ENCODE results near the gene GMEB1.
"Not testable (repeated sequence)": the region's sequence is repeated elsewhere in the genome, so short reads cannot be mapped to it uniquely, and the experiment has no call there.

GMEB1 gene

DNA sequence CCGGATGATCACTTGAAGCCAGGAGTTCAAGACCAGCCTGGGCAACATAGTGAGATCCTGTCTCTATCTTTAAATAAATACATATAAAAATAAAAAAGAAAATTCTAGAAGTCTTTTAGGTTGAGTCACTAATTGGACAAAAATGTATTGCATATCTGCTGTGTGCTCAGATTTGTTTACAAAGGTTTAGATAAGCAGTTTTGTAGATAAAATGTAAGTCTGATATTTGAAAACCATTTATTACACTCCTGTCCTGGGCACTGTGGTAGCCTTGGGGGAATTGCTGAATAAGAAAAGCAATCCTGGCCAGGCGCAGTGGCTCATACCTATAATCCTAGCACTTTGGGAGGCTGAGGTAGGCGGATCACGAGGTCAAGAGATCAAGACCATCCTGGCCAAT, 11.6 kb downstream of the GMEB1 start:
- H3K4me1 ChIP-seq (ENCODE audit: insufficient read depth, low read length) = peaks cover 3% of the 10 kb centered on the region; the same call in 1 of the 2 replicates
- H3K9me3 ChIP-seq (ENCODE audit: insufficient read depth, low read depth, low read length) = no peaks in the 10 kb centered on the region
- no peak overlapping the region for H3K4me3 ChIP-seq (ENCODE audit: low read length)
- H3K27me3 ChIP-seq (ENCODE audit: insufficient read depth, low read length) = no peaks in the 10 kb centered on the region
- H3K27ac ChIP-seq (ENCODE audit: low read length) = no peak overlapping the region
- H3K9ac ChIP-seq (ENCODE audit: low read depth, low read length) = no peak overlapping the region
- H3K36me3 ChIP-seq (ENCODE audit: insufficient read depth, low read depth, low read length) = peaks cover 30% of the 10 kb centered on the region

DNA sequence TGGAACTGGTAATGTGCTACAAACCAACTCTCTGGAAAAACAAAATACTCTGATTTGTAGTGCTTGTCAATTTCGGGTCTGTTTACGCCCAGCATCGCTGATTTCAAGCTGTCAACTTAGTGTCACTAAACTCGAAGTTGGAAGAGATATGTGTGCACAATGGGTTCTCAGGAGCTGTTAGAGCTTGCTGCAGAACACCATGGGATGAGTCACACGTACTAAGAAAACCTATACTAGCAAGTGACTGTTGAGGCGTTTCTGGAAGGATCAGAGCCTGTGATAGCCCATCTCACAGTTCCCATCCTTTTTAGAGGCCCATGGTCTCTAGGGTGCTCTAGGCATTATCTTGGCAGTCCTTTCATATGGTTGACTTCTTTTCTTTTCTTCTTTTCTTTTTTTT, 14.3 kb downstream of the GMEB1 start:
- peaks cover 46% of the 10 kb centered on the region for H3K36me3 ChIP-seq (ENCODE audit: insufficient read depth, low read depth, low read length)
- H3K4me1 ChIP-seq (ENCODE audit: insufficient read depth, low read length) = no peaks in the 10 kb centered on the region
- H3K27ac ChIP-seq (ENCODE audit: low read length) = no peak overlapping the region
- no peak overlapping the region for H3K9ac ChIP-seq (ENCODE audit: low read depth, low read length)
- no peaks in the 10 kb centered on the region for H3K9me3 ChIP-seq (ENCODE audit: insufficient read depth, low read depth, low read length)
- no peaks in the 10 kb centered on the region for H3K27me3 ChIP-seq (ENCODE audit: insufficient read depth, low read length)
- no peak overlapping the region for H3K4me3 ChIP-seq (ENCODE audit: low read length)

DNA sequence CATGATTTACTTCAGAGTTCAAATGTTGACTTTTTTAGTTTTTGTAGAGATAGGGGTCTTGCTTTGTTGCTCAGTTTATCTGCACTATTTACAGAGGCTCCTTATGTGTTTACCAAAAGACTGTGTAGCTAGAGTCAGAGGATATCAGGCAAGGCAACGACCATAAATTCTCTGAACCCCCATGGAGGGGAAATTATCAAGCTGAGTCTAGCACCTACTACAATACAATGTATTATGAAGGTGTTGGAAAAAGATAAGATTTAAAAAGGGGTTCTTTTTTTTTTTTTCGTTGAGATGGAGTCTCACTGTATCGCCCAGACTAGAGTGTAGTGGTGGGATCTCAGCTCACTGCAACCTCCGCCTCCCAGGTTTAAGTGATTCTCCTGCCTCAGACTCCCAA, 16.4 kb downstream of the GMEB1 start:
- H3K27ac ChIP-seq (ENCODE audit: low read length) = no peak overlapping the region
- H3K4me1 ChIP-seq (ENCODE audit: insufficient read depth, low read length) = no peaks in the 10 kb centered on the region
- no peak overlapping the region for H3K9ac ChIP-seq (ENCODE audit: low read depth, low read length)
- no peak overlapping the region for H3K4me3 ChIP-seq (ENCODE audit: low read length)
- no peaks in the 10 kb centered on the region for H3K27me3 ChIP-seq (ENCODE audit: insufficient read depth, low read length)
- H3K9me3 ChIP-seq (ENCODE audit: insufficient read depth, low read depth, low read length) = no peaks in the 10 kb centered on the region
- H3K36me3 ChIP-seq (ENCODE audit: insufficient read depth, low read depth, low read length) = peaks cover 55% of the 10 kb centered on the region

DNA sequence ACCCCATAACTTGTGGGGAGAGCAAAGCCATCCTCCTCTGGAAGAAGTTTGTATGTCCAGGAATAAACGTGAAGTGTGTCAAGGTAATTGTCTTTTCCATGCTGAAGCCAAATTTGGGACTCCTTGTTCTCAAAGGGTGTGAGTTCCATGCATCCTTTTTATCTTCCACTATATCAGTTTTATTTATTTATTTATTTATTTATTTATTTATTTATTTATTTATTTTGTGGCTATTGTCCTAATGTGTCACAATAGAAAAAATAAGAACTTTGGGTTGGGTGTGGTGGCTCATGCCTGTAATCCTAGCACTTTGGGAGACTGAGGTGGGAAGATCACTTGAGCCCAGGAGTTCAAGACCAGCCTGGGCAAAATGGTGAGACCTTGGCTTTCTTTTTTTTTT, 23.0 kb downstream of the GMEB1 start:
- not testable (repeated sequence) for H3K9ac ChIP-seq (ENCODE audit: low read depth, low read length); H3K27me3 ChIP-seq (ENCODE audit: insufficient read depth, low read length); H3K4me1 ChIP-seq (ENCODE audit: insufficient read depth, low read length); H3K27ac ChIP-seq (ENCODE audit: low read length); H3K4me3 ChIP-seq (ENCODE audit: low read length); H3K9me3 ChIP-seq (ENCODE audit: insufficient read depth, low read depth, low read length)
- H3K36me3 ChIP-seq (ENCODE audit: insufficient read depth, low read depth, low read length) = peaks cover 60% of the 10 kb centered on the region

DNA sequence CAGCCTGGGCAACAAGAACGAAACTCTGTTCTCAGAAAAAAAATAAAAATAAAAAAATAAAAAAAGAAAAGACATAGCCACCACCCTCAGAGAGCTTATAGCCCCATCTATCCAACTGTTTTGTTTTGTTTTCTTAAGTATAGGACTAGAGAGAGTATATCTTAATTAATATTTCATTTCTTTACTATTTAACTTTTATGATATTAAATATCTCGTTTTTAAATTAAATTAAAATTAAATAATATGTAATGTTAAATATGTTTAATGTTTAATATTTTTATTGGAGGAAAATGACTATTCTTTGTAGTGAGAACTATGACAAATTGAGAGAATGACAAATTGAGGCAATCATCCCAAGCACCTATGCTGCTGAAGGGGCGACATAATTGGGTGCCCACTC, 35.0 kb downstream of the GMEB1 start:
- Histone ChIP-seq H3K4me3 (ENCODE audit: low read length) (no peak overlapping the region), H3K4me1 (ENCODE audit: insufficient read depth, low read length) (no peaks in the 10 kb centered on the region), H3K27me3 (ENCODE audit: insufficient read depth, low read length) (no peaks in the 10 kb centered on the region), H3K9me3 (ENCODE audit: insufficient read depth, low read depth, low read length) (no peaks in the 10 kb centered on the region), H3K36me3 (ENCODE audit: insufficient read depth, low read depth, low read length) (peaks cover 62% of the 10 kb centered on the region), H3K9ac (ENCODE audit: low read depth, low read length) (no peak overlapping the region), H3K27ac (ENCODE audit: low read length) (no peak overlapping the region)

DNA sequence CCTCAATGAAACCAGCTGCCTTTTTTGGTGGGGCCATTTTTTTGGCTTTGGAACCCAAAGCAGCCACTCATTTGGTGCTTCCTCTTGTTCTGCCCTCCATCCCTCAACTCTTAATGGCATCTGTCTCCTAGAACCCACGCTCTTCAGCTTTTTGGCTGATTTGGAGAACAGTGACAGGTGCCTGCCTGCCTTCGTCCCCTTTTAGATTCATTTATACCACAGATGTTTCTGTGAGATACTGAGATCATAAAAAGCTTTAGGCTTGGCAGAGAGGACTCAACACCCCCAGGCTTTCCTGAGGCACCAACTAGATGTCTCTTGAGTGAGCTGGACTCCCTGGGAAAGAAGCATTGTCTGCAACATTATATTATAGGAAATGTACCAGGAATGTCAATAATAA, 47.8 kb downstream of the GMEB1 start:
- Histone ChIP-seq H3K9ac (ENCODE audit: low read depth, low read length) (no peak overlapping the region), H3K36me3 (ENCODE audit: insufficient read depth, low read depth, low read length) (peaks cover 34% of the 10 kb centered on the region), H3K27me3 (ENCODE audit: insufficient read depth, low read length) (no peaks in the 10 kb centered on the region), H3K4me3 (ENCODE audit: low read length) (no peak overlapping the region), H3K27ac (ENCODE audit: low read length) (no peak overlapping the region), H3K4me1 (ENCODE audit: insufficient read depth, low read length) (no peaks in the 10 kb centered on the region), H3K9me3 (ENCODE audit: insufficient read depth, low read depth, low read length) (no peaks in the 10 kb centered on the region)

DNA sequence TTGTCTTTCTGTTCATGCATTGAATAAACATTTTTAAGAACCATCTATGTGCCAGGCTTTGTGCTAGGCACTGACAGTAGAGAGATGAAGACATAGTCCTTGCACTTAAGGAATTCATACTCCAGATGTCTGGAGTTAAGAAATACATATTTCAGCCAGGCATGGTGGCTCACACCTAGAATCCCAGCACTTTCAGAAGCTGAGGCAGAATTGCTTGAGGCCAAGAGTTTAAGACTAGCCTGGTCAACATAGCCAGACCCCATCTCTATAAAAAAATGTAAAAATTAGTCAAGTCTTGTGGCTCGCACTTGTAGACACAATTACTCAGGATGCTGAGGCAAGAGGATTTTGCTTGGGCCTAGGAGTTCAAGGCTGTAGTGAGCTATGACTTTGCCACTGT, 49.6 kb downstream of the GMEB1 start:
- Histone ChIP-seq H3K27me3 (ENCODE audit: insufficient read depth, low read length) (no peaks in the 10 kb centered on the region), H3K4me3 (ENCODE audit: low read length) (no peak overlapping the region), H3K36me3 (ENCODE audit: insufficient read depth, low read depth, low read length) (peaks cover 20% of the 10 kb centered on the region), H3K9me3 (ENCODE audit: insufficient read depth, low read depth, low read length) (no peaks in the 10 kb centered on the region), H3K27ac (ENCODE audit: low read length) (no peak overlapping the region), H3K9ac (ENCODE audit: low read depth, low read length) (no peak overlapping the region), H3K4me1 (ENCODE audit: insufficient read depth, low read length) (no peaks in the 10 kb centered on the region)

DNA sequence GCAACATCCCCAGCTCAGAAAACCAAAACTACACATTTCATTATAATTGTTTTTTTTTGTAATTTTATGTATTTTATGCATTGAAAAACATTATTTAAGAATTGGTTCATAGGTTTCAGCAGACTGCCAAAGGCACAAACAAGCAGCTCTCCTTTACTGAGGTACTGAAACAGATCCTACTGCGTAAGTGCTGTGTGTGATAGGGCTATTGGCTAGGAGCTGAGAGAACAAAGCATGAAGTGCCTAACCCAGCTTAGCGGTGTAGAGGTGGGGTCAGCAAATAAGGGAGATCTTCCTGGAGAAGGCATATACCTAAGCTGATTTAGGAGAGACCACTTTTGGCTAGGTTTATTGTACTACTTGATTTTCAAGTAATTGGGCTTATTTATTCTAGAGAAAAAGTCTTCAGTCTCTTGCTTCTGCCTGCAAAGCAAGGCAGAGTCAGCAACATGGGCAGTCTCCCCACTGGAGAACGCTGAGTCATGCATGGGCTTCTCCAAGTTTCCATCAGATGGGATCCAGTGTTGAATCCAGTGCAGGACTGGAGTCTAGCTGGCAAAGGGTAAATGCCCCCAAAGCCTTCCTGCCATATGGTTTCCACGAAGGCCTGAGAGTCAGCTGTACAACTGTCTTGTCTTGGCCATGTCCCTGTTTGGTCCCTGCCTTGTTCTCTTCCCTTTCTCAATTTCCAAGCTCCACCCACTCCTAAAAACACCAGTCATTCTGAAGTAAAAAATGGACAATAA, 50.2 kb downstream of the GMEB1 start:
- Histone ChIP-seq H3K4me3 (ENCODE audit: low read length) (no peak overlapping the region), H3K27ac (ENCODE audit: low read length) (no peak overlapping the region), H3K27me3 (ENCODE audit: insufficient read depth, low read length) (no peaks in the 10 kb centered on the region), H3K9me3 (ENCODE audit: insufficient read depth, low read depth, low read length) (no peaks in the 10 kb centered on the region), H3K9ac (ENCODE audit: low read depth, low read length) (no peak overlapping the region), H3K36me3 (ENCODE audit: insufficient read depth, low read depth, low read length) (peaks cover 14% of the 10 kb centered on the region), H3K4me1 (ENCODE audit: insufficient read depth, low read length) (no peaks in the 10 kb centered on the region)

DNA sequence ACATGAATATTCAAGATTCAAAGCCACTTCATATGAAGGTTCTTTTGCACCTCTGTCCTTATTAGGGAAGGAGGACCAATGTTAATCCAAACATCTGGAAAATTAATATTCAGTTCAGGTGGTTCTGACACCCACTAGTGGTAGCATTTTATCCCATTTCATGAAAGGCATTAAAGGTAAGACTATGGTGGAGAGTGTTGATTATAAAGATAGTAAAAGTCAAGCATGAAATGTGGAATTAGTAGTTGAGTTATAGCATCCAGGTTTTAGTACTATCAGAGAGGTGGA, 50.7 kb downstream of the GMEB1 start:
- Histone ChIP-seq H3K4me3 (ENCODE audit: low read length) (no peak overlapping the region), H3K27me3 (ENCODE audit: insufficient read depth, low read length) (no peaks in the 10 kb centered on the region), H3K4me1 (ENCODE audit: insufficient read depth, low read length) (no peaks in the 10 kb centered on the region), H3K9ac (ENCODE audit: low read depth, low read length) (no peak overlapping the region), H3K9me3 (ENCODE audit: insufficient read depth, low read depth, low read length) (no peaks in the 10 kb centered on the region), H3K36me3 (ENCODE audit: insufficient read depth, low read depth, low read length) (peaks cover 9% of the 10 kb centered on the region), H3K27ac (ENCODE audit: low read length) (no peak overlapping the region)

DNA sequence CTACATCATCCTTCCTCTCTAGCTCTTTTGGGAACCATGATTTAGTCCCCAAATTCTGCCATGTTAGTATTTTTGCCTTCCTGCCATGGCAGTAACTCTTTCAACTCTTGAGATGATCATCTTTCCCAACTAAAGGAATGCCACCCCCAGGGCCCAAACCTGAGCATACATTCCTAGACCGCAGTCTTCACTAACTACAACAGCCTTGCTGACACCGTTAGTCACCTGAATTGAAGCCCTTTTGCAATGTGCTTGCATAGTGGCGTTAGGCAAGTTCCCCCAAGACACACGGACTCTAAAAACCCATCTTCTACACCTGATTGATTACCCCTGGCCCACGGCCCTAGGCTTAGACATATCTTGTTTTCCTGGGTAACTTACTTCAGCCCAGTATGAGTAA, 51.8 kb downstream of the GMEB1 start:
- H3K4me1 ChIP-seq (ENCODE audit: insufficient read depth, low read length) = no peaks in the 10 kb centered on the region
- no peaks in the 10 kb centered on the region for H3K9me3 ChIP-seq (ENCODE audit: insufficient read depth, low read depth, low read length)
- H3K27ac ChIP-seq (ENCODE audit: low read length) = no peak overlapping the region
- H3K27me3 ChIP-seq (ENCODE audit: insufficient read depth, low read length) = no peaks in the 10 kb centered on the region
- no peaks in the 10 kb centered on the region for H3K36me3 ChIP-seq (ENCODE audit: insufficient read depth, low read depth, low read length)
- H3K9ac ChIP-seq (ENCODE audit: low read depth, low read length) = no peak overlapping the region
- no peak overlapping the region for H3K4me3 ChIP-seq (ENCODE audit: low read length)

DNA sequence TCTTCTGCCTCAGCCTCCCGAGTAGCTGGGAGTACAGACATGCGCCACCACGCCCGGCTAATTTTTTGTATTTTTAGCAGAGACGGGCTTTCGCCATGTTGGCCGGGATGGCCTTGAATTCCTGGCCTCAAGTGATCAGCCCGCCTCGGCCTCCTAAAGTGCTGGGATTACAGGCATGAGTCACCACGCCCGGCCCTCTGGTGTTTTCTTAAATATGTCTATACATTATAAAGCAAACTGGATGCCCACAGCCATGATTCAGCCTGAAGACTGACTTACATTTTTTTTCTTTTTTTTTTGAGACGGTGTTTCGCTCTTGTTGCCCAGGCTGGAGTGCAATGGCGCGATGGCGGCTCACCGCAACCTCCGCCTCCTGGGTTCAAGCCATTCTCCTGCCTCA, 53.3 kb downstream of the GMEB1 start:
- not testable (repeated sequence) for H3K36me3 ChIP-seq (ENCODE audit: insufficient read depth, low read depth, low read length); H3K9ac ChIP-seq (ENCODE audit: low read depth, low read length); H3K9me3 ChIP-seq (ENCODE audit: insufficient read depth, low read depth, low read length); H3K4me1 ChIP-seq (ENCODE audit: insufficient read depth, low read length); H3K4me3 ChIP-seq (ENCODE audit: low read length); H3K27me3 ChIP-seq (ENCODE audit: insufficient read depth, low read length); H3K27ac ChIP-seq (ENCODE audit: low read length)

DNA sequence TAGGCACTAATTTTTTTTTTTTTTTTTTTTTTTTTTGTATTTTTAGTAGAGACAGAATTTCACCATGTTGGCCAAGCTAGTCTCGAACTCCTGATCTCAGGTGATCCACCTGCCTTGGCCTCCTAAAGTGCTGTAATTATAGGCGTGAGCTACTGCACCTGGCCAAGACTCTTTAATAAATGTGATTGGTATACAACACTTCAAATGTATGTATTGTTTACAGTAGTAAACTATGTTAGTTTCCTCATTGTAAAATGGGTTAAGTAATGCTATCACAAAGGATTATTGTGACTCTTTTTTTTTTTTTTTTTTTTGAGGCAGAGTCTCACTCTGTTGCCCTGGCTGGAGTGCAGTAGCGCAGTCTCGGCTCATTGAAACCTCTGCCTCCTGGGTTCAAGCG, 56.8 kb downstream of the GMEB1 start:
- not testable (repeated sequence) for H3K9me3 ChIP-seq (ENCODE audit: insufficient read depth, low read depth, low read length); H3K9ac ChIP-seq (ENCODE audit: low read depth, low read length); H3K4me3 ChIP-seq (ENCODE audit: low read length)

More for the DNA sequence above, 56.8 kb downstream of the GMEB1 start:
- H3K27ac ChIP-seq (ENCODE audit: low read length); H3K36me3 ChIP-seq (ENCODE audit: insufficient read depth, low read depth, low read length); H3K4me1 ChIP-seq (ENCODE audit: insufficient read depth, low read length); H3K27me3 ChIP-seq (ENCODE audit: insufficient read depth, low read length): not testable (repeated sequence)
